NT2/D1 (cell line): ENCODE measurements around the gene SV2C.

Source experiments
- DNase-seq: peaks from one replicate; pipeline ENCODE4 v3.0.0-alpha.2; 2011; ENCODE audit warnings: low read depth, low spot score
- H3K27me3 ChIP-seq: 2 replicates; pipeline ENCODE4 v1.6.0; 2011; ENCODE audit warnings: mild to moderate bottlenecking; ENCODE audit not compliant: insufficient read length, insufficient read depth
- H3K36me3 ChIP-seq: 2 replicates; pipeline ENCODE4 v1.6.1; 2011; ENCODE audit warnings: mild to moderate bottlenecking, low read length, mixed read lengths; ENCODE audit not compliant: insufficient read depth, insufficient read length
- H3K4me1 ChIP-seq: 2 replicates; pipeline ENCODE4 v1.5.1; 2011; ENCODE audit not compliant: insufficient read depth, insufficient read length
- H3K4me3 ChIP-seq: 2 replicates; pipeline ENCODE4 v1.5.1; 2011; ENCODE audit warnings: low read depth; ENCODE audit not compliant: insufficient read length
- H3K9ac ChIP-seq: 2 replicates; pipeline ENCODE4 v1.6.0; 2011; ENCODE audit warnings: low read depth; ENCODE audit not compliant: insufficient read length
- H3K9me3 ChIP-seq: 2 replicates; pipeline ENCODE4 v1.5.1; 2011; ENCODE audit warnings: mild to moderate bottlenecking, low read length; ENCODE audit not compliant: insufficient read depth
- SUZ12 ChIP-seq: IDR thresholded peaks from 2 replicates; pipeline ENCODE4 v1.6.1; 2011; ENCODE audit not compliant: insufficient read length, insufficient read depth; ENCODE audit errors: extremely low read depth
- YY1 ChIP-seq: IDR thresholded peaks from 2 replicates; pipeline ENCODE4 v1.6.1; 2011; ENCODE audit not compliant: insufficient read length, insufficient read depth
- ZNF274 ChIP-seq: IDR thresholded peaks from 2 replicates; pipeline ENCODE4 v1.6.1; 2011; ENCODE audit warnings: mild to moderate bottlenecking, low read depth, low read length

The SV2C gene

DNA sequence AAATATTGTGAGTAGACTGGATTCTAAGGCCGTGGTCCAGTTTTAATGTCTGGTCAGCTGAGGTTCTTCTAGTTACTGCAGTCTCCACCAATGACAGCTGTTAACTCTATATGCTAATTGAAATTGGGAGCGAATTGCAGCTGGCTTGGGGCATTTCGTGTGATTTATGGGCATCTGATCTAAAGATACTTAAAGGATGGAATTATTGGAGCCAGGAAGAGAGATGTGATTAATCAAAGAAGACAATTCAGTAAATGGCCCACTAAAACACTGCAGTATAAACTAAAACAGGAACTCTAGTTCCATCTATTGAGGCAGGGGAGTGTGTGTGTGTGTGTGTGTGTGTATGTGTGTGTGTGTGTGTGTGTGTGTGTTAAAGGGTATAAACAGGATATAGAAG lies 162.4 kb downstream of the SV2C start:
- Histone ChIP-seq H3K9ac (no peak overlapping the region), H3K36me3 (no peaks in the 10 kb centered on the region), H3K4me3 (no peak overlapping the region), H3K27me3 (no peaks in the 10 kb centered on the region), H3K9me3 (no peaks in the 10 kb centered on the region), H3K4me1 (no peaks in the 10 kb centered on the region)
- TF ChIP-seq SUZ12 (no peak), ZNF274 (no peak), YY1 (no peak)
- DNase-seq = no peak

DNA sequence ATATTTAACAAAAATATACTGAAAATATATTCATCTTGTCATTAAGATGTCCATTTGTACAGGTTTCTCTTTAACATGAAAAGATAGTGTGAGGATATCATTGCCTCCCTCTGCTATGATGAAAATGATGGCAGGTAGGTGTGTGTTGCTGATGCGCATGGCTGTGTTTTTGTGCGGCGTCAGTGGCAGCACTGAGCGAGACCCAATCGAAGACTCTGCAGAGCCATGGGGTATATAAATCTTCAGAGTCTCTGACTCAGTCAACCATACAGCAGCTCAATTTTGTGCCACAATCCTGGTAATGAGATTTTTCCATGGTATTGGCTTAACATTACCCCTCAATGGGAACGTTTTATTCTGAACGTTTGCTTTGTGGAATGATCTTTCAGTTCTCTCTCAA lies 166.4 kb downstream of the SV2C start:
- no peak for DNase-seq
- H3K9ac ChIP-seq = no peak overlapping the region

DNA sequence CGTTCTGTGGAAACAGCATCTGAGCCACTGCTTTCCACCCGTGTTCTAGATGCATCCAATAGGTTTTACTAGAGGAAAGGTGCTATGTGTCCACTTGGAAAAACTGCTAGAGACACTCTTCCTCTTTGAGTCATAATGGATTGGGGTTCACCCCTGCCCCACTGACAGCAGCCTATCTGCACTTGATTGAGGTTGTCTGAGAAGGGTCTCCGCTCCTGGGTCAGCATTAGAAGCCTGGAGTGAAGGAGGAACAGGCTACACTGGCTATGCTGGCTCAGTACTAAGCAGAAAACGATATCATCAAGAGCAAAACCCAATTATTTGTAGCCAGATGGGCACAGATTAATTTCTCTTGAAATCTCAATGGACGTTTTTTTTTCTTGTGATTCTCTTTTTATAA lies 167.3 kb downstream of the SV2C start:
- H3K27me3 ChIP-seq = no peaks in the 10 kb centered on the region
- TF ChIP-seq YY1 = no peak
- TF ChIP-seq SUZ12 = no peak
- no peak for TF ChIP-seq ZNF274
- H3K4me3 ChIP-seq = no peak overlapping the region
- no peak for DNase-seq
- H3K9me3 ChIP-seq = no peaks in the 10 kb centered on the region
- H3K36me3 ChIP-seq = no peaks in the 10 kb centered on the region
- H3K9ac ChIP-seq = no peak overlapping the region
- H3K4me1 ChIP-seq = no peaks in the 10 kb centered on the region

More for the DNA sequence above, 166.4 kb downstream of the SV2C start:
- no peaks in the 10 kb centered on the region for H3K4me1 ChIP-seq
- TF ChIP-seq SUZ12 = no peak
- no peak for TF ChIP-seq ZNF274
- no peak for TF ChIP-seq YY1
- H3K4me3 ChIP-seq = no peak overlapping the region
- no peaks in the 10 kb centered on the region for H3K36me3 ChIP-seq
- H3K9me3 ChIP-seq = no peaks in the 10 kb centered on the region
- H3K27me3 ChIP-seq = no peaks in the 10 kb centered on the region

DNA sequence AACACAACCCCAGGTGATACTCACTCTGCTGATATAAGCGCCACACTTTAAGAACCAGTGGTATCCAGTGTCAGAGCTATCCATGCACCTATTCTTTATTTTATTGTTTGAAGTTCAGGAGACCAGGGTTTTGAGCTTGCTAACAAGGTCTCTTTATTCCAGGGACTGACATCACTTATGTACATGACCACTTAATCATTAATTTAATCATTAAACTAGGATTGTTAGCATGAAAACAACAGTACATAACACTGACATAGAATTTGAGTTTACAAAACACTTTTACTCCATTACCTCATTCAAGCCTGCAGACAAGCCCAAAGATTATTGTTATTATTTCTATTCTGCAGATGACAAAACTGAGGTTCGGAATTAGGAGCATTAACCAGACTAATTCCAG lies 168.5 kb downstream of the SV2C start:
- no peaks in the 10 kb centered on the region for H3K4me1 ChIP-seq
- H3K9me3 ChIP-seq = no peaks in the 10 kb centered on the region
- TF ChIP-seq YY1 = no peak
- no peak for TF ChIP-seq SUZ12
- no peak for TF ChIP-seq ZNF274
- H3K36me3 ChIP-seq = no peaks in the 10 kb centered on the region
- H3K9ac ChIP-seq = no peak overlapping the region
- H3K4me3 ChIP-seq = no peak overlapping the region
- DNase-seq = no peak
- no peaks in the 10 kb centered on the region for H3K27me3 ChIP-seq

- Histone ChIP-seq H3K36me3 (no peaks in the 10 kb centered on the region), H3K9me3 (no peaks in the 10 kb centered on the region), H3K9ac (no peak overlapping the region), H3K4me1 (no peaks in the 10 kb centered on the region), H3K4me3 (no peak overlapping the region), H3K27me3 (no peaks in the 10 kb centered on the region)
- no peak for DNase-seq
- TF ChIP-seq SUZ12 (no peak), YY1 (no peak), ZNF274 (no peak)
Measured at GRCh38 chr5:76252437-76252836, 169.3 kb downstream of the SV2C start.

DNA sequence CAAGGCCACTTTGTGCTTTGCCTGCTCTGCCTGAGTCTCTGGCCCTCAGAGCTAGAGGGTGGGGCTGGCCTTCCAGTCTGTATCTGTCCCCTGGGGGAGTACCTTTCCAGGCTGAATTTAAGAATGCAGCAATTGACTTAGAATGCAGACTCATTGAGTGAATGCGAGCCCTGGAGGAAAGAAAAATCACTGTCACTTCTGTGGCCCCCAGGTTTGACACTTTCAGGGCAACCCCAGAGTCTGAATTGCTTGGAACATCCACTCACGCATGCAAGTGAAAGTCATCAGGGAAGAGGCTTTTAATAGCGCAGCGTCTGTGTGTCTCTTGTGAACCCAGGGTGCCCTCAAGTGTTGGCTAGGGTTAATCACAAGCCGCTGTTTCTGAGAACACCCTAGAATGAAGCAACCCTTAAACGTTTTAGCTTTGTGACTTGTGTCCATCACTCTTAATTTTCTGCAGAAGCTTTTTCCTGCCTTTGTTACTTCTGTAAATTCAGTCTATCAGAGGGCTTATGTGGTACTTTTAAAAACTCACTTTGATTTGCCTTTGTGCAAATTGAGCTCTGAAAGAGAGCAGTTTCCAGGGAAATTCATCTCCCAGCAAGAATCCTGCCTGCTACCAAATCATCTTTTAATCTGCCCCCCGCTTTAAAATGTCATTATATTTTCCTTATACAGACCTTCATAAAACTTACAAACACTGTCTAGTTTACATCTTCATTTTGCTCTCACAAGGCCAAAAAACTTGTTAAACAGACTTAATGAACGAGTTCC lies 173.1 kb downstream of the SV2C start:
- no peaks in the 10 kb centered on the region for H3K4me1 ChIP-seq
- no peaks in the 10 kb centered on the region for H3K27me3 ChIP-seq
- H3K4me3 ChIP-seq = no peak overlapping the region
- no peaks in the 10 kb centered on the region for H3K36me3 ChIP-seq
- H3K9ac ChIP-seq = no peak overlapping the region
- TF ChIP-seq ZNF274 = no peak
- no peak for TF ChIP-seq YY1
- no peak for TF ChIP-seq SUZ12
- DNase-seq = peak; percentile 58
- H3K9me3 ChIP-seq = no peaks in the 10 kb centered on the region

DNA sequence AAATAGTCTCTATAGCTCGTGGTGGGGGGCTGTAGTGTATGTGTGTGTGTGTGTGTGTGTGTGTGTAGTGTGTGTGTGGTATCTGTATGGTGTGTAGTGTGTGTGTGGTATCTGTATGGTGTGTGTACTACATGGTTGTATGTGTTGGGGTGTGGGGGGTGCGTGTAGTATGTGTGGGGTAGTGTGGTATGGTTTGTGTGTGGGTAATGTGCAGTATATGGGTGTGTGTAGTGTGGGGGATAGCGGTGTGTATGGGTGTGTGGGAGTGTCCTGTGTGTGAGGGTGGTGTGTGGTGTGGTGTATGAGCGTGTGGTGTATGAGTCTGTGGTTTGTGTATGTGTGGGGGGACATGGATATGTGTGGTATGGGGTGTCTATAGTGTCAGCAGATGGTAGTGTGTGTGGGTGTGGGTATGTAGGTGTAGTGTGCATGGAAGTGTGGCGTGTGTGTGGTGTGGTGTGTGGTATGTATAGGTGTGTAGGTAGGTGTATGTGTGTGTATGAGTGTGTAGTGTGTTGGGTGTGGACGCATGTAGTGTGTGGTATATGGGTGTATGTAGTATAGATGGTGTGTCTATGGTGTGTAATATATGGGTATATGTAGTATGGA lies 174.1 kb downstream of the SV2C start:
- no peaks in the 10 kb centered on the region for H3K4me1 ChIP-seq
- H3K9ac ChIP-seq = no peak overlapping the region
- no peak for DNase-seq
- no peak overlapping the region for H3K4me3 ChIP-seq
- H3K27me3 ChIP-seq = no peaks in the 10 kb centered on the region
- H3K9me3 ChIP-seq = no peaks in the 10 kb centered on the region
- no peaks in the 10 kb centered on the region for H3K36me3 ChIP-seq
- TF ChIP-seq ZNF274 (no peak), SUZ12 (no peak), YY1 (no peak)
